NCI-H1694 (cell line): Measurements from ENCODE around the gene ADAMTS19.

Source experiments
- DNase-seq: peaks from one replicate; lab custom pipeline; 2025; lab: John Stamatoyannopoulos, UW

ADAMTS19 gene

DNA sequence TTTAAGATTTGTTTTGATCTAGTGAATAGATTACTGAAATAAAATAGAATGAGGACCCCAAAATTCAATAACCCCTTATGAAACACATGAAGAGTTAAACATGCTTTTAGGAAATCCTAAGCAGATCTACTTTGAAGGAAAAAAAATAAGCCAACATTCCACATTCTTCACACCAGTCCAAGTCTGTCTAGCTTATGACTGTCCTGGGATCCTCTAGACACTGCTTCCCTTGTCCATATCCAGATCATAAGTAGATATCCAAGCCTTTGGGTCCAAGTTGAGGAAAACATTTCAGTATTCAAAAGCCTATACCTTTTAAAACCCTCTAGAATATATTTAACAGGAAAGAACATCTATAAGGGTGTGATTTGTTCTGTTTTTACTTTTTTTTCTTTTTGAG, 228.9 kb downstream of the ADAMTS19 start:
- DNase-seq = no peak

DNA sequence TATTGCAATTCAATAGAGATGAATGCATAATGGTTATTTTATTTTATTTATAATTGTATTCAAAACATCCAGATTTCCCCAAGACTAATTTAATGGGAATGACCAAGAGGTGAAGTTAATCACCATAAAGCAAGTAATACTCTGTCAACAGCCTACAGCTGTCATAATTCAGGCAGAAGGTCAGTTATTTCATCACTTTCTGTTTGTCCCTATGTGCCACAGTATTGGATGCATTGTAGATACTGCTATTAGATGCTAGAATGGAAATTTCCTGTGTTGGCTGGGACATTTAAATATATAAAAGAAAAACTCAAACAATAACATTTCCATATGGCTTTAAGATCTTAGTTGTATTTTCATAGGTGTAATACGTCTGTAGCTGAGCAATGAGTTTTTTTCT, 231.1 kb downstream of the ADAMTS19 start:
- DNase-seq = no peak

DNA sequence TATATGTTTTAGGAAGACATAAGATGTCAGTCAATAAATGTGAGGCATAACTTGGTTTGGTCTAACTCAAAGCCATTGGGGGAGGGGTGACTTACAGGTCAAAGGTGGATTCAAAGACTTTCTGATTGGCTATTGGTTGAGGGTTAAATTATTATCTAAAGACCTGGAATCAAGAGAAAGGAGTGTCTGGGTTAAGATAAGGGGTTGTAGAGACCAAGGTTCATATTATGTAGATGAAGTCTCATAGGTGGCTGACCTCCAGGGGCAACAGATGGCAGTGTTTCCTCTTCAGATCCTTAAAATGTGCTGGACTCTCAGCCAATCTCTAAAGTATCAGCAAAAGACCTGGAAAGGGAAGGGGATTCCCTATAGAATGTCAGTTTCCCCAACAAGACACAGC, 236.5 kb downstream of the ADAMTS19 start:
- DNase-seq = no peak

DNA sequence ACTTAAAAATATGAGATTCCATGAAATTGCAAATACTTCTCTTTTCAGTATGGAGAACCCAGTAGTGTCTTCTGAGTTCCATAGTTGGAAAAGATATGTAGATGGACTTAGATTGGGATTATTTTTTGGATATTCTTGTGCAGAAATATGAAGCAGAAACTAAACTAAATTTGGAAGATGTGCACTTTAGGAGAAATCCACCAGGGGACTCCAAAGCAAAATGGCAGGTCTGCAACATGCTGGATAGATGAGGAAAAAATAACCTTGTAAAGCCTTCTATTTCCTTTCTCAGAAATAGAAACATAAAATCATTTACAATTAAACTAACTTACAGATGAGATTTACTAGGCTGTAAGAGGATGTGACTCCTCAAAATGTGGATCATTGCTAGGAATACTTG, 238.6 kb downstream of the ADAMTS19 start:
- DNase-seq = no peak

DNA sequence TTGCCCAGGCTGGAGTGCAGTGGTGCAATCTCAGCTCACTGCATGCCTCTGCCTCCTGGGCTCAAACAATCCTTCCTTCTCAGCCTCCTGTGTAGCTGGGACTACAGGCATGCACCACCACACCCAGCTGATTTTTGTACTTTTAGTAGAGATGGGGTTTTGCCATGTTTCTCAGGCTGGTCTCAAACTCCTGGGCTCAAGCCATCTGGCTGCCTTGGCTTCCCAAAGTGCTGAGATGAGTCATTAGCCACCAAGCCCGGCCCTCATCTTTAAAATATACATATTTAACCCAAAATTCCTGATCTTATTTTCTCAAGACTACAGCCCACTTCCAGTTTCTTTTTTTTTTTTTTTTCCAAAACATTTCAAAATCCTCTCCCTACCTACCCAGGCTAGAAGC, 256.1 kb downstream of the ADAMTS19 start:
- no peak for DNase-seq

DNA sequence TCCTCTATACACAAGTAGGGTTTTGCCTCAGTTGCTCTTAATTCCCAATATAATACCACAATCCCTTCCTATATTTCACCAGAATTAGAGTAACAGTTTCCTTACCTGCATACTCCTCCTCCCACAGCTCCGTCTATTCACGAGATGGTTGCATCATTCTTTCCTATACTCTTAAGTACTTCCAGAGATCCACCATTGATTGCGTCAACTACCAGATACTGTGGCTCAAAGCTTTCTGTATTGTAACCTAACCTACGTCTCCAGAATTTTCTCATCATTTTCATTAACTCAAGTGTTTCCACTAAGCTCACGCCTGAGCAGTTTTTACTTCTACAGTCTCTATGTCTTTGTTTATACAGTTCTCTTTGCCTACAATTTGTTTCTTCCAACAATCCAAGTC, 256.6 kb downstream of the ADAMTS19 start:
- no peak for DNase-seq

DNA sequence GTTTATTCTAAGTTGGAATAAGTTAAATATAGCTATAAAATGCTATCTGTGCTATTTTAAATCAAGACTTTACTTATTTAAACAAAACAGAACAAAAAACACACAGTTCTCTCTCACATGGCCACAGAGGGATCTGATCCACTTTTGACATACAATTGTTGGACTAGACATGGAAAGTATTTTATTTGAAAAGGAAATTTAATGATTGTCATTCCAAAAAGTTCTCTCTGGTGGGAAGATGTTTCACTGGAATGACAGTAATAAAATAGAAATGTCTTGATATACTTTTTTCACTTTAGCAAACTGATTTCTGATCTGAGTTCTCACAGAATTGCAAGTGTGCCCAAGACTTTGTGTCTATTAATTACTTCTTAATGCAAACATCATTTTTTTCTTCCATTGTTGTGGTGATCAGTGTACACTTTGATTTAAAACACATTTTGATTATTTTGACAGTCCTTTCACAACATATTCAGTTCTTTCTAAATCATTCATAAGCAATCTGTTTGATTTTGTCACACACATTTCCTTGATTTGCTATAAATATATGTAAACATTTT, 257.7 kb downstream of the ADAMTS19 start:
- DNase-seq = no peak

DNA sequence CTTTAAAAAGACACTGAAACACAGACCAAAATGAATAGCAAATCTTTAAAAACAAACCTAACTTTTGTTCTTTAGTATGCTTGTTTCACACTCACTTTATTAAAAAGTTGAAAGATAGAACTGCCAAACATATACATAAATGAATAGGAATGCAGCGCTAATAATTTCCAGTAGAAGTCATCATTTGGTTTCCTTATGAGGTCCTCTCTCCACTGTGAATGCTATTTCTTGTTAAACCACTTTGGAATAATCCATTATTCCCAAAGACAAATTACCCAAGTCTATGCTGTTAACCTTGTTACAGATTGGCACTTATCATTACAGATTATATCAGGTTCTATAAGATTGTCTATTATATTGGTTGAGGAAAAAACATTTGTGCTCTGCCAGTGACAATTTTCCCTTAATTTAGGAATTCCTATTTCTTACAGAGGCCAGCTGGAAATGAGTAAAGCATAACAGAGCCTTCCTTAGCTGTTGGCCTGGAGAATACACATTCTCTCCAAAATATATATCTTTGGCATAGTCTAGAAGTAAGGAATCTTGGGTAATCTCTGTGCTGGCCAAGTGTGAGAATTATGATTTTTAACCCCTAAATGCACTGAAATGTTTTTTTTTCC, 258.5 kb downstream of the ADAMTS19 start:
- no peak for DNase-seq

DNA sequence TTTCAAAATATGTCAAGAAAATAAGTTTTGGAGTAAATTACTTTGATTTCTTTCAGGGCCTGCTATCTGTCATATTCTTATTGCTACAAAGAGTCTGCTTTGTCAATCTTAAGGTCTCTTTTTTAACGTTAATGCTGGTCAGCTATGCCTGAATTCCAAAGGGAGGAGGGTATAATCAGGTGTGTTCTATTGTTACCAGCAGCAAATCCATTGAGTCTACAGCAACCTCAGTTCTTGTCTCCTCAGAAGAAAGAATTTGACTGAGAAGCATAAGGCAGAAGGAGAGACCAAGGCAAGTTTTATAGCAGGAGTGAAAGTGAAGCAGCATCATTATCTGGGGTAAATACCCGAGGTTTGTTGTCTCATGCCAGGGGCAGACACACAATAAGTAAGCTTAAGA, 264.1 kb downstream of the ADAMTS19 start:
- DNase-seq = no peak

DNA sequence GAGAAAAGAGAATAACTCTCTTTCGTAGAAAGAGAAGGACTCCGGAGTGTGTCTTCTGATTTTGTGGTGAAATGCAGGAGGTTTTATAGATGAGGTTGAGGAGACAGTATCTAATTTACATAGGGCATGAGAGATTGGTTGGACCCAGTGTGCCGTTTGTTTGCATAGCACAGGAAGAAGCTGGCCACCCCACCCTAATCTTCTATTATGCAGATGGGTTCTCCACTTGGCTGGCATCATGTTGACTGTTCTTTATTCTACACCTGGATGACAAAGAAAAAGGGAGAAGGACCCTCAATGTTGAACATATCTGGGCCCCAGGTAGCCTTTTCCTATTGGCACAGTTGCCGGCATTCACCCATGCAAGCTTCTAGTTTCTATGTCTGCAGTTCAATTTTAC, 264.5 kb downstream of the ADAMTS19 start:
- no peak for DNase-seq

DNA sequence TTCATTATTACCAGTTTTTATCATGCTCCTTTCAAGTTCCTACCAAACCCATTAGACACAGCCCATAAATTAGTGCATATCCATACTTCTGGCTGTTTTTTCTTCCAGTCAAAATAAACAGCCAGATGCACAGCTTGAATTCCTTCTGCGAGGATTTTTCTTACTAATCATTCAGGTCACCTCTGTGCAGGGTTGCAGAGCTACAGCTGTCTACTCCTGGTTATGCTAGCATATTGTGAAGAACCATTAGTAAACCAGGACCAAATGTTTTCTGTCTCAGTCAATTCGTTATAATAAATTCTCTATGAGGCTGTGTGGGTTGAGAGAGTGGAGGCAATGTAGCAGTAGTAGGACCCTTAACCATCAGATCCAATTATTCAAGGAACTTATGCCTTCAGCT, 279.7 kb downstream of the ADAMTS19 start:
- no peak for DNase-seq

DNA sequence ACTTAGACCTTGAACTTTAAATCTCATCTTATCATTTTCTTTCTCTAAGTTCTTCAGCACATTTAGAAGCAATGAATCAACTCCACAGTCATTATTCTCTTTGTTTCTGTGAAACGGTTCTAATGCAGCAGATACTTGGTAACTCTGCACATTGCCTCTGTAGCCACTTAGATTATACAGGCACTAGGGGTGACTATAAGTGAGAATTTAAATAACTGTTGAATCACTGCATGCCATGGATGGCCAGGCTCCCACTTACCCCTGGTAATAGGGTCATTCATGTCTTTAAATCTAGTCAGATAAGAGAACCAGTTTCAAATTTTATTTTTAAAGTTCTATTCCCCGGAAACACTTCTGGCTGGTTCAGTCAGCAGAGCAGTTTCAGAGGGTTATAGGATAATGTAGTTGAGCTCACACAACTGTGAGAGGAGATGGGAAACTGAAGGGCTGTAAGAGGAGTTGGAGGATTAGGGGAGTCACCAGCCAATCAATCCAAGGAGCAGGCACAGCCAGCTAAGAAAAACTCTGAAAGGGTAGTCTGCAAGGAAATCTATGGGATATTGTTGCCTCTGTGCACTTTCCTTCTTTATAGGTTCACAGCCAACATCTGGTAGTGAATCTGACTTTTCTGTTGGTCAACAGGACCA, 283.6 kb downstream of the ADAMTS19 start:
- DNase-seq = no peak

DNA sequence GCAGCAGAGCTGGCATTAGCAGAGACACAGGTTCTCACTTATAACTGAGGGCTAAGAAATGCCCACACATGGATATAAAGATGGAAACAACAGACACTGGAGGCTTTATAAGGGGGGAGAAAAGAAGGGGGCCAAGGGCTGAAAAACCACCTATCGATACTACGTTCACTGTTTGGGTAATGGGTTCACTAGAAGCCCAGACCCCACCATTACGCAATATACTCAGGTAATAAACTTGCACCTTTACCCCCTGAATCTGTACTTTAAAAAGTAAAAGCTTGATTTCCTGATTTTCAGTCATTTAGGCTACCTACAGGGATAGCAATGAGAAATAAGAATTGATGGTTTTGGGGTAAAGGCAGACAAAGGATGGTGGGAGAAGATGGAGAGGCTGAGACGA, 285.9 kb downstream of the ADAMTS19 start:
- DNase-seq = no peak

DNA sequence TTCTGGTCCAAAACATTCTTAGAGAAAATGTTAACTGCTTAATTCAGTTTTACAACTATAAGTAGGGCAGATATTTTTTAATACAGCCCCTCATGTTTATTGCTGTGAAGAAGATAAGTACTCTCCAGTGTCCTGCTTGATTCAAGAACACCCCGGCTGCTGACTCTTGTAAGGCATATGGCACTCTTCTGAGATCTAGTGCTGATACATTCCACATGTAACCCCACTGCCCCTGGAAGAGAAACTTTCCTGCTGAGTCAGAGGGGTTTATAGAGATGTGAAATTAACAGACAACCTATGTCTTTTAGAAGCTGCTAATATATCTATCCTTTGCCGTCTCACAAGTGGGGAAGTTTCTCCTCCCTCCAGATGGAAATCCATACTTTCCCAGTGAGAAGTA, 286.8 kb downstream of the ADAMTS19 start:
- no peak for DNase-seq

DNA sequence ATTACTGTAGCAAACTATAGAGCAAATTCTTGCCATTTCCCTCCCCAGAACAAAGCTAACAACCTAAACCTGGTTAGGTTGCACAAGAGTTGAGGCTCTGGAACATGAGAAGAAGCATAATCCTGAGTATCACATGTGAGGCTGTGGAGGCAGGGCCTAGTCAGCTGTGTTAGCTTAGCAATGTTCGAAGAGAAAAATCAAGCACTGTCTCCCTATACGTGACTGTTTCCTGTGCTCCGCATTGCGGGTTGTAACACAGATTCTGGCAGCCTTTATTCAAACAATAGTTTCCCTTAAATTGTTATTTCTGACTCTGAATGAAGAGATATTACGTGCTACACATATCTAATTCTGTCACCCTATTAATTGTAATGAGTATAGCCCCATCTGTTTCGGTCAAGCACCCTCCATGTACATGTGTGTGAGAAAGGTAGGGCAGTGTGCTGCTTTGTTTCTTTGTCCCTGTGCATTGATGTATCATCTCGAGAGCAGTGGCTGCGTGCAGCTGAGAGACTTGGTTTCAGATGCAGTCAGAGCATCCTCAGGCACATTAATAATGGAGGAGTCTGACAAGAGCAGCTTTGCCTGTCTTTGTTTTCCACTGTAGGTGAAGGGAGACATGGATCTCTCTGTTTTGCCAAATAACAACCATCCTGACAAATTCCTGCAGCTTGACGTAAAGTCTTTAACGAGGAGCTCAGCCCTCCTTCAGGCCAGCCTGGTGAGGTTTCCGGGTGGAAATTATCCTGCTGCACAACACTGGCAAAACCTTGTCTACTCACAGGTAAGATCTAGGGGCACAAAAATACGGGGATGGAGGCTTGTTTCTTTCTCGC, 287.7 kb downstream of the ADAMTS19 start, which contains the start of gene MINAR2:
Gene MINAR2 (plus strand): TSS at position 523 of the 836 bp plus-strand sequence. CDS start 97 bp downstream, at position 620.
- DNase-seq = no peak

DNA sequence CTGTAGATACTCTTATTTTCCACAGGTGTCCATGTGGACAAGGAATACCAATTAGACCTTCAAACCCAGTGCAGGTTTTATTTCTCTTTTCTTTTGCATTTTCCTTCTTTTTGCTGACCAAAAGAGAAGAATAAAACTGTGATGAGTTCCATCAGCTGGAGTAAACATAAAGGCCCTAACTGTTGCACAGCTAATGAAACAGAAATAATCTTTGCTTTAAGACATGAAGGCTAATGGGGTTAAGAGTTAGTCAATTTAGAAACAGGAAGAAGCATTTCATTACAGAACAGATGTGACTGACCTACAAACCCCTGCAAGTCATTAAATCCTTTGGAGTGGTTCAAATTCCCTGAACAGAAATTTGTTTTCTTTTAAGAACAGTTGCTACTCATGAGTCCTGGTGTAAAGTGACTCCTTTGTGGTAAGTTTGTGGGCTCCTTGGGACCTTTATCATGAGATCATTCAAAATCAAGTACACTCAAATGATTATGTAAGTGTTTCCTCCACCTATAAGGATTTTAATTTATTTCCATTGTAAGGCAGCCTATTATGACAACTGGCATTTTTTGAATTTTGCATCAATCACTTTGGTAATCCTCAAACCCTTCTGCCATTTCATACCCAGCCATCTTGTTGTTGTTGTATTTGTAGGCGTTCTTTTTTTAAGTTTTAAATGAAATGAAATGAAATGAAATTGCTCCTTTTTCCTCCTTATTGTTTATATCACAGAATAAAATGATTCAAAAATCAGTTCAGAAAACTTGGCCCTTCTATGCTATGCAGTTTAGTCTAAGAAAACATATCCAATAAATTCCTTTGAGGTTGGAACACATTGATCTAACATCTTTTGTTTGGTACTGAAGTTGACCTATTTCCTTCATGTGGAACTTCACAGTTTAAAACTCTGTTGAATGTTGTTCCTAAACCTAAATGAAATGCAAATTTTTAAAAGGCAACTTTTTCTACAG, 289.1 kb downstream of the ADAMTS19 start:
- DNase-seq = no peak

DNA sequence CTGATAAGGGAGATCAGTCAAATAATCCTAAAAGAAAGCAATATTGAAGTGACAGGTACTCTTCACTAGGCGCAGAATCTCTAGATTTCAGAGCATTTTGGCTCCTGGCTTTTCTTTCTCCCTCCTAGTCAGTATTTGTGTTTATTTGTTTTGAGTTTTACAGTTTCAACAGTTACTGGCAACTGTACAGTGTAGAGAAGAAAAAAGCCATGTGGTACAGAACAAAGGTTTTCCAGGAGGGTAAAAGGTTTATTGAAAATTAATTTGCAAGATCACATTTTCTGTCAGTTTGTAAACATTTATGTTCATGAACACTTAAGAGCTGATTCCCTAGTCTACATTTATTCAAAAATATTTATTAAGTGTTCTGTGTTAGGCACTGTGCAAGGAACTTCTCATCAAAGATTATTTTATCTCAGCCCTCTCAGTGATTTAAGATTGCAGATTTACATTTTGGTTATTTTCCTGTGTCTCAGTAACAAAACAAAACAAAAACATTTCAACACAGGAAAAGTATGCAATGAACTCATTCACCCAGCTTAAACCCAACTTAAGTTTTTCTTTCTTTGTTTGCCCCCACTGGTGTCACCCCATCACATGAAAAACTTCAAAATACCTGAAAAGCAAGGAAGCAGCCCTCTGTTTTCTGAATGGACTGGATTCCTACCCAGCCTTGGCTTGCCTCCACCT, 300.7 kb downstream of the ADAMTS19 start:
- no peak for DNase-seq

DNA sequence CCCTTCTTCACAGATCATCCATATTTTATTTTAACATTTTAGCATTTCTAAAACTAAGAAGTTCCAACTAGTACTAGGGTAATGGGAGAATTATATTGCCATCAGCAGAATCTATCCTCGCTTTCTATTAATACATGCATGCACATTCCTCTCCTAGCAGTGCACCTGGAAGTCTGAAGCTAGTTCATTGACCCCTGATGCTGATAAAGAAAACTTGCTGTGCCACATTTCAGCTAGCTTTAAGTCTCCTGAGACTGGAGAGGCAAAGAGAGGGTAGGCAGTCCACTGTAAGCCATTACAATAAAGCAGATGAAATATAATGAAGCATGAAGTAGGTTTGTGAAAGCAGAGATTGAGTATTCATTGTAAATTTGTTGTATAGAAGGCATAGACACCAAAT, 303.6 kb downstream of the ADAMTS19 start:
- no peak for DNase-seq

DNA sequence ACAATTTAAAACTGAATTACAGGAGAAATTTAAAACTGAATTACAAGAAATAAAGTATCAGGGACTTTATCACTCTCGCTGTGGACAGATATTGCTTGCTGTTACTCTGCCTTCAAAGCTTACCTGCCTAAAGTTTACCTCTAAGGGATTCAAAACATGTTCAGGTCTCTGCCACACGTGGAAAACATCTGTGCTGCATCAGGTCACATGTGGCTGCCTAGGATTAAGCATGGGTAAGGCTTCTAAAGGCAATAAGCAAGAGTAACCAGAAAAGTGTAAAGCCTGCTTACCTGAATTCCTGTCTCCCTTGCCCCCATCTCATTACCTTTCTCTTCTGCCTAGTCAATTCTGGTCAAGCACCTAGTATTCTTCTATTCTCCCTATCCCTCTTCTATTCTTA, 306.7 kb downstream of the ADAMTS19 start:
- no peak for DNase-seq

DNA sequence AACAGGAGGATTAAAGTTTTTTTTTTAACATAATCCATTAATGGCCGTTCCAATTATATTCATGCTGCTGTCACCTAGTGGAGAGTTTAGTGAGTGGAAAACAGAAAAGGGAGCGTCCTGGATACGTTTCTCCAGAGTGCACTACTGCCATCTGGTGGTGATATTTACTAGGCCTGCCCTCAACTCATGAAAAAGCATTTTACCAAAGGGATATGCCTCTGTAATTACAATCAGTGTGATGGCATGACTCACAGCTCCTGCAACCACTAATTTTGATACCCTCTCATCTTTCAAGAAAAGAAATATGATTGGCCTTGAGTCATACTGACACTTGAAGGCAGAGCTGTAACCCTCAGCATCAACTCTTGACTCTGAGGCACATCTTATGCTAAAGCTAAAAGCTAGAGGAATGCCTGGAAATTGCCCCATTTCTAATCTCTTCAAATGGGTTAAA, 307.9 kb downstream of the ADAMTS19 start:
- peak; percentile 81 for DNase-seq

DNA sequence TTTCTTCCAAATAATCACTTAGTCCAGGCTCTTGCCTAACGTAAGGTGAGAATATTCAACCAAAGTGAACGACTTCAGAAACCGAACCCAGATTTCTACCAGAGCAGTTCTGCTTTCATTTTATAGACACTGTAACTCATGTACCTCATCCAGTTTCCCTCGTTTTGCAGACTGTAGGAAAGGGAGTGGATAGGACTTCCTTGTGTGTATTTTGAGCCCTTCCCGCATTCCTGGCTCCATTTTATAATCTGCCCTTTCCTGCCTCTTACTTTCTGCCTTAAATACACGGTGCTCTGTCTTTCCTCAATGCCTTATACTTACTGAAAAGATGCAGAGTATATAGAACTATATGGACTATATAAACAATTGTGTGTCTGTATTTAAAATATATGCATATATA, 308.6 kb downstream of the ADAMTS19 start:
- no peak for DNase-seq
